ENCODE results near the gene SESN1. TPM values are rescaled to one million over a fixed set of nuclear protein-coding genes. Genes with fewer than 3 reads are reported as not detected.

Gene SESN1
- total RNA-seq, 4 donors from 2014 or later = 50.8 to 80.5 (median 78.0) TPM

DNA sequence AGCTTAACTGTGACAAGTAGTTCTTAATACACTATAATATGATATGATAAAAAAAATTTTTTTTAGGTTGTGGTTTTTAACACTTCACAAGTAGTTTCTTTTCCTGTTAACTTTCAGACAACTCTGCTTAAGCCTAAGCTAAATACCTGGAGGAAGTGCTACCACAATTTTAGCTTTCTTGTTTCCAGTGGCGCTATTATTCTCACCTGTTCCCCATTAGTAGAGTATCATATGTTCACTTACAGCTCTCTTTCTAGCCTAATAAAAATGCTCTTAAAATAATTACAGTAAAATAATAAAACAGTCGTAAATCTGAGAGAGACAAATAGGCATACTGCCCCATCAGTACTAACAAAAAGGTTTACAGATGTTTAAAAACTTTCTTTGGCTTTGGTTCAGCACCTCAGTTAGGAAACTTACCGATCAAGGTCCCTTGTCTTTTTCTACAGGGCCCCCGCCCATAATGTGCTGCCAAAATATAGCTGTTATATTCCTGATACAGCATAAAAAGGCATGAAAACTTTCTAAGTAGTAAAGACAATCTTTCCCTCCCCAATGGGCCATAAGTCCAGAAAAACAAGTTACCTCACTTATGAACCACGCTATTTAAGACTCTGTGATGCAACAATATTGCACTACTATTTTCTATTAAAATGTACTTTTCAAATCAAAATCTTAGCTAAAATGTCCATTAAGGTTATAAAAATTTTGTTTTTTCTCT, 57.9 kb downstream of the SESN1 start:
- 65 to 70% methylated on average over 4 to 5 of the region's 5 CpGs for WGBS, 2 donors (ENCODE audit: low coverage in 1 of 2)
- no peak for ATAC-seq
- no peak for TF ChIP-seq EP300 (IDR thresholded peaks at IDR 0.05)
- no peak for TF ChIP-seq POLR2AphosphoS5 (IDR thresholded peaks at IDR 0.05)
- TF ChIP-seq CTCF (IDR thresholded peaks at IDR 0.05) = no peak
- no peaks in the 10 kb centered on the region for H3K27me3 ChIP-seq
- peaks cover 0 to 53% (median 0%) of the 10 kb centered on the region in 3 donors for H3K4me1 ChIP-seq
- H3K4me3 ChIP-seq = no peak overlapping the region
- H3K9me3 ChIP-seq = no peaks in the 10 kb centered on the region
- no peaks in the 10 kb centered on the region for H3K36me3 ChIP-seq
- H3K27ac ChIP-seq = no peak overlapping the region

DNA sequence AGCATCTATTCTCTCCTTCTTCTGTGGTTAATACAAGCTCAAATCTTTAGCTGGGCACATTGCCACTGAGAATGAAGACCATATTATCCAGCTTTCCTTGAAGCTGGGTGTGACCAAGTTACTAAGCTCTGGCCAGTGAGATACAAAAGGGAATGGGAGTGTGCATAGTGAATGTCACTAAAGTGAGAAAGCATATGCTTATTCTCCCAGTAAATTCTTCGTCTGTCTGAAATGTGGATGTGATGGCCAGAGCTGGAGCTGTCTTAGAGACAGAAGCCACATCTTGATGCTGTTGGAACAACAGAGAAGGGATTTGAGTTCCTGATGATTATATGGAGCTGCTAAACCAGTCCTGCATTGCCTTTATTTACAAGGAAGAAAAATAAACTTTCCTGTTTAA, 60.1 kb downstream of the SESN1 start:
- H3K9me3 ChIP-seq = no peaks in the 10 kb centered on the region
- no peak overlapping the region for H3K27ac ChIP-seq
- 44 to 71% methylated on average over 1 of the region's 1 CpG for WGBS, 2 donors (ENCODE audit: low coverage in 1 of 2)
- no peak for ATAC-seq
- no peaks in the 10 kb centered on the region for H3K36me3 ChIP-seq
- no peak for TF ChIP-seq CTCF (IDR thresholded peaks at IDR 0.05)
- TF ChIP-seq EP300 (IDR thresholded peaks at IDR 0.05) = no peak
- TF ChIP-seq POLR2AphosphoS5 (IDR thresholded peaks at IDR 0.05) = no peak
- no peak for TF ChIP-seq POLR2A (IDR thresholded peaks at IDR 0.05)
- no peaks in the 10 kb centered on the region for H3K27me3 ChIP-seq
- no peak overlapping the region for H3K4me3 ChIP-seq
- peaks cover 0 to 53% (median 0%) of the 10 kb centered on the region in 3 donors for H3K4me1 ChIP-seq

GRCh38 chr6:109033655-109034054, 61.0 kb downstream of the SESN1 start:
- ATAC-seq = no peak
- Histone ChIP-seq H3K27me3 (no peaks in the 10 kb centered on the region), H3K27ac (no peak overlapping the region), H3K9me3 (no peaks in the 10 kb centered on the region), H3K4me1 (peaks cover 0 to 50% (median 0%) of the 10 kb centered on the region in 3 donors), H3K36me3 (no peaks in the 10 kb centered on the region), H3K4me3 (no peak overlapping the region)
- no peak for TF ChIP-seq POLR2A (IDR thresholded peaks at IDR 0.05)
- no peak for TF ChIP-seq EP300 (IDR thresholded peaks at IDR 0.05)
- TF ChIP-seq POLR2AphosphoS5 (IDR thresholded peaks at IDR 0.05) = no peak
- no peak for TF ChIP-seq CTCF (IDR thresholded peaks at IDR 0.05)
- 62 to 88% methylated on average over 2 of the region's 2 CpGs for WGBS, 2 donors (ENCODE audit: low coverage in 1 of 2)

- no peak for ATAC-seq
- no peaks in the 10 kb centered on the region for H3K27me3 ChIP-seq
- WGBS, 2 donors (ENCODE audit: low coverage in 1 of 2) = 70% methylated on average over 1 of the region's 1 CpG; no CpG with 5 or more reads in 1 of the 2 donors
- no peak overlapping the region for H3K27ac ChIP-seq
- peaks cover 0 to 33% (median 0%) of the 10 kb centered on the region in 3 donors for H3K4me1 ChIP-seq
- H3K9me3 ChIP-seq = no peaks in the 10 kb centered on the region
- H3K36me3 ChIP-seq = no peaks in the 10 kb centered on the region
- H3K4me3 ChIP-seq = no peak overlapping the region
- no peak for TF ChIP-seq EP300 (IDR thresholded peaks at IDR 0.05)
- TF ChIP-seq POLR2AphosphoS5 (IDR thresholded peaks at IDR 0.05) = no peak
- TF ChIP-seq POLR2A (IDR thresholded peaks at IDR 0.05) = no peak
- TF ChIP-seq CTCF (IDR thresholded peaks at IDR 0.05) = no peak
Measured at GRCh38 chr6:109031416-109031815, 63.2 kb downstream of the SESN1 start.

- TF ChIP-seq POLR2AphosphoS5 (IDR thresholded peaks at IDR 0.05) (no peak), CTCF (IDR thresholded peaks at IDR 0.05) (no peak), POLR2A (IDR thresholded peaks at IDR 0.05) (no peak), EP300 (IDR thresholded peaks at IDR 0.05) (no peak)
- H3K27me3 ChIP-seq = no peaks in the 10 kb centered on the region
- no peak overlapping the region for H3K4me3 ChIP-seq
- 93 to 100% methylated on average over 1 of the region's 1 CpG for WGBS, 2 donors (ENCODE audit: low coverage in 1 of 2)
- no peaks in the 10 kb centered on the region for H3K36me3 ChIP-seq
- peaks cover 0 to 15% (median 0%) of the 10 kb centered on the region in 3 donors for H3K4me1 ChIP-seq
- ATAC-seq = no peak
- no peak overlapping the region for H3K27ac ChIP-seq
- H3K9me3 ChIP-seq = no peaks in the 10 kb centered on the region
Measured at GRCh38 chr6:109029313-109029712, 65.3 kb downstream of the SESN1 start.
